Panc1 (cell line): ENCODE measurements around the gene HLA-DQA2. TPM values are rescaled to one million over a fixed set of nuclear protein-coding genes. Genes with fewer than 3 reads are reported as not detected.
"Not testable (repeated sequence)": the region's sequence is repeated elsewhere in the genome, so short reads cannot be mapped to it uniquely, and the experiment has no call there.

Source experiments
- ATAC-seq: fragments of 200-7000 bp; cut with Tn5 transposase; 2 replicates; pipeline ENCODE4 v1.9.1; 2020; ENCODE audit warnings: mild to moderate bottlenecking, moderate library complexity
- BruUV-seq: library from RNA; stranded (reverse); fragments of 400-500 nt; replicated peaks from 2 replicates; lab custom pipeline; 2021; lab: Mats Ljungman, UMichigan
- CTCF ChIA-PET: fragments of 300-600 bp; sonication (Branson Sonifier 250); formaldehyde crosslinking; loops from one replicate; lab custom pipeline; 2022; ENCODE audit warnings: antibody characterized with exemption; lab: Charles Lee
- POLR2A ChIA-PET: fragments of 300-600 bp; sonication (Branson Sonifier 250); formaldehyde crosslinking; loops from one replicate; lab custom pipeline; 2022; ENCODE audit warnings: antibody characterized with exemption; lab: Charles Lee
- DNase-seq: peaks from one replicate; pipeline ENCODE4 v3.0.0-alpha.2; 2010; ENCODE audit warnings: low read depth, low spot score
- H3K27ac ChIP-seq: 2 replicates; pipeline ENCODE4 v1.5.1; 2011; ENCODE audit warnings: mild to moderate bottlenecking, low read length, inconsistent platforms
- H3K27me3 ChIP-seq: fragments of 200-500 bp; sonication (Bioruptor generic); 2 replicates; pipeline ENCODE4 v1.6.0; 2014; ENCODE audit warnings: low read length, inconsistent platforms; ENCODE audit not compliant: control insufficient read depth, insufficient read depth
- H3K36me3 ChIP-seq: fragments of 200-500 bp; sonication (Bioruptor generic); 2 replicates; pipeline ENCODE4 v1.5.1; 2014; ENCODE audit warnings: inconsistent platforms, mild to moderate bottlenecking, low read length, moderate library complexity; ENCODE audit not compliant: control insufficient read depth, insufficient read depth
- H3K4me1 ChIP-seq: 2 replicates; pipeline ENCODE4 v1.5.1; 2011; ENCODE audit warnings: inconsistent platforms, mild to moderate bottlenecking, low read length, moderate library complexity; ENCODE audit not compliant: control insufficient read depth, insufficient read depth
- H3K4me3 ChIP-seq, 2 experiments: 2 replicates each; pipeline ENCODE4 v1.5.1; 2011 to 2012; ENCODE audit warnings: low read depth in 2 of 2, low read length in 2 of 2, mild to moderate bottlenecking in 2 of 2, inconsistent platforms in 1 of 2, moderate library complexity in 1 of 2
- H3K9me3 ChIP-seq: fragments of 200-500 bp; sonication (Bioruptor generic); 2 replicates; pipeline ENCODE4 v1.5.1; 2014; ENCODE audit warnings: low read depth, mild to moderate bottlenecking, inconsistent platforms, low read length, moderate library complexity; ENCODE audit not compliant: control insufficient read depth, insufficient read depth
- POLR2AphosphoS5 ChIP-seq: IDR thresholded peaks from 2 replicates; pipeline ENCODE4 v1.6.1; 2012; ENCODE audit warnings: mild to moderate bottlenecking, low read depth, low read length, moderate library complexity
- REST ChIP-seq, 2 experiments: IDR thresholded peaks; 2 replicates each; pipeline ENCODE4 v1.6.1; 2011 to 2012; ENCODE audit warnings: low read depth in 2 of 2, control low read depth in 1 of 2, low read length in 1 of 2, mild to moderate bottlenecking in 1 of 2, moderate library complexity in 1 of 2; ENCODE audit not compliant: insufficient read depth in 1 of 2
- SIN3A ChIP-seq: IDR thresholded peaks from 2 replicates; pipeline ENCODE4 v1.6.1; 2012; ENCODE audit warnings: low read depth, mild to moderate bottlenecking, low read length, moderate library complexity, borderline replicate concordance; ENCODE audit not compliant: insufficient read depth
- TCF7L2 ChIP-seq: IDR thresholded peaks from 2 replicates; pipeline ENCODE4 v1.6.1; 2011; ENCODE audit warnings: mild to moderate bottlenecking, low read depth, low read length, inconsistent platforms
- in situ Hi-C: cut with HindIII; loops from 2 replicates; pipeline ENCODE4 v1.10.0; 2016; ENCODE audit warnings: low sequenced_read_pairs, low pct_unique_long_range_greater_than_20kb
- intact Hi-C: fragments of 100-400 bp; cut with micrococcal nuclease; formaldehyde crosslinking; loops from one replicate; pipeline ENCODE4 v1.10.0; 2022; ENCODE audit not compliant: unreplicated experiment
- total RNA-seq: library from RNA; stranded (reverse); gene quantifications from one replicate; pipeline ENCODE4 v1.2.1, GENCODE V29; 2021; ENCODE audit not compliant: unreplicated experiment
- TF ChIP-seq, protein P1 (sequence below): fragments of 450-650 bp; IDR thresholded peaks from 2 replicates; pipeline ENCODE4 v1.5.1; 2017; ENCODE audit warnings: mild to moderate bottlenecking

HLA-DQA2 gene
- total RNA-seq, 1 experiment from 2014 or later: not detected

- no peak overlapping the region for H3K4me3 ChIP-seq
- no peaks in the 10 kb centered on the region for H3K36me3 ChIP-seq
- DNase-seq (no peak), ATAC-seq (no peak)
- H3K4me1 ChIP-seq: no peaks in the 10 kb centered on the region
- no TSS peak for BruUV-seq
- H3K27me3 ChIP-seq: peaks cover 18% of the 10 kb centered on the region
- no peak overlapping the region for H3K27ac ChIP-seq
- in situ Hi-C loops (no loop called here), intact Hi-C loops (no loop called here)
- TF ChIP-seq POLR2AphosphoS5: no peak
- TF ChIP-seq TCF7L2: no peak
- TF ChIP-seq REST (IDR thresholded peaks at IDR 0.05; ENCODE audit: insufficient read depth in 1 of 2, low read depth in 2 of 2, low read length in 1 of 2): no peak
- TF ChIP-seq, protein P1, sequence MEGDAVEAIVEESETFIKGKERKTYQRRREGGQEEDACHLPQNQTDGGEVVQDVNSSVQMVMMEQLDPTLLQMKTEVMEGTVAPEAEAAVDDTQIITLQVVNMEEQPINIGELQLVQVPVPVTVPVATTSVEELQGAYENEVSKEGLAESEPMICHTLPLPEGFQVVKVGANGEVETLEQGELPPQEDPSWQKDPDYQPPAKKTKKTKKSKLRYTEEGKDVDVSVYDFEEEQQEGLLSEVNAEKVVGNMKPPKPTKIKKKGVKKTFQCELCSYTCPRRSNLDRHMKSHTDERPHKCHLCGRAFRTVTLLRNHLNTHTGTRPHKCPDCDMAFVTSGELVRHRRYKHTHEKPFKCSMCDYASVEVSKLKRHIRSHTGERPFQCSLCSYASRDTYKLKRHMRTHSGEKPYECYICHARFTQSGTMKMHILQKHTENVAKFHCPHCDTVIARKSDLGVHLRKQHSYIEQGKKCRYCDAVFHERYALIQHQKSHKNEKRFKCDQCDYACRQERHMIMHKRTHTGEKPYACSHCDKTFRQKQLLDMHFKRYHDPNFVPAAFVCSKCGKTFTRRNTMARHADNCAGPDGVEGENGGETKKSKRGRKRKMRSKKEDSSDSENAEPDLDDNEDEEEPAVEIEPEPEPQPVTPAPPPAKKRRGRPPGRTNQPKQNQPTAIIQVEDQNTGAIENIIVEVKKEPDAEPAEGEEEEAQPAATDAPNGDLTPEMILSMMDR: no peak
- TF ChIP-seq SIN3A: no peak
- ChIA-PET CTCF (no interaction called here), POLR2A (no interaction called here)
- H3K9me3 ChIP-seq: no peaks in the 10 kb centered on the region
Observed at GRCh38 chr6:32744776-32745175, 3.6 kb downstream of the HLA-DQA2 start.

- H3K4me3 ChIP-seq, H3K4me1 ChIP-seq, ATAC-seq, DNase-seq, in situ Hi-C loops, BruUV-seq, H3K27ac ChIP-seq, H3K36me3 ChIP-seq, H3K9me3 ChIP-seq, intact Hi-C loops, POLR2A ChIA-PET, CTCF ChIA-PET: not testable (repeated sequence)
- peaks cover 23% of the 10 kb centered on the region for H3K27me3 ChIP-seq
Observed at GRCh38 chr6:32745649-32746048, 4.5 kb downstream of the HLA-DQA2 start.

DNA sequence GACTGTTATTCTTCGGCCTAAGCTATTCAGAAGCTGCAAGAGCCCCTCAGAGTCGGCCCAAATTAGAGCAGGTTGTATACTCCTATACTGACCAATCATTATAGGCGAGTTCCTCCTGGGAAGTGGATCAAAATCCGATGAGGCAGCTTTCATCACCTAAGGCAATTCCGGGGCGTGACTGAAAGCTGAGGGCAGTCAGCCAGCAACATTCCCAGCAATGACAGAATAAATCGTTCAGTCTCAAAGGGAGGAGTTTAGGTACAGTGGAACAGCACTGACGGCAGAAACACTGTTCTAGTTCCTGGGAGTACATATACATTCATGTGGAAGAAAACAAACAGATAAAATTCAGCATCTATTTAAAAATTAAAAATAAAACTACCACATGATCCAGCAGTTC, 11.4 kb downstream of the HLA-DQA2 start:
- ChIA-PET POLR2A (no interaction called here), CTCF (no interaction called here)
- Histone ChIP-seq H3K4me1 (no peaks in the 10 kb centered on the region), H3K9me3 (no peaks in the 10 kb centered on the region), H3K4me3 (no peak overlapping the region), H3K27ac (no peak overlapping the region), H3K27me3 (peaks cover 28% of the 10 kb centered on the region), H3K36me3 (no peaks in the 10 kb centered on the region)
- TF ChIP-seq, protein P1: no peak
- no peak for TF ChIP-seq POLR2AphosphoS5
- TF ChIP-seq SIN3A: no peak
- no peak for TF ChIP-seq TCF7L2
- TF ChIP-seq REST (IDR thresholded peaks at IDR 0.05; ENCODE audit: insufficient read depth in 1 of 2, low read depth in 2 of 2, low read length in 1 of 2): no peak
- in situ Hi-C loops (no loop called here), intact Hi-C loops (no loop called here)
- ATAC-seq (no peak), DNase-seq (no peak)
- no TSS peak for BruUV-seq
